Middle frontal gyrus (tissue), 1 donor: ENCODE results near the gene RRAGC.

Source experiments
- DNase-seq: peaks from one replicate; pipeline ENCODE4 v3.0.0-alpha.2; 2015; ENCODE audit warnings: low spot score; ENCODE audit errors: extremely low spot score

The RRAGC gene, protein sequence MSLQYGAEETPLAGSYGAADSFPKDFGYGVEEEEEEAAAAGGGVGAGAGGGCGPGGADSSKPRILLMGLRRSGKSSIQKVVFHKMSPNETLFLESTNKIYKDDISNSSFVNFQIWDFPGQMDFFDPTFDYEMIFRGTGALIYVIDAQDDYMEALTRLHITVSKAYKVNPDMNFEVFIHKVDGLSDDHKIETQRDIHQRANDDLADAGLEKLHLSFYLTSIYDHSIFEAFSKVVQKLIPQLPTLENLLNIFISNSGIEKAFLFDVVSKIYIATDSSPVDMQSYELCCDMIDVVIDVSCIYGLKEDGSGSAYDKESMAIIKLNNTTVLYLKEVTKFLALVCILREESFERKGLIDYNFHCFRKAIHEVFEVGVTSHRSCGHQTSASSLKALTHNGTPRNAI

DNA sequence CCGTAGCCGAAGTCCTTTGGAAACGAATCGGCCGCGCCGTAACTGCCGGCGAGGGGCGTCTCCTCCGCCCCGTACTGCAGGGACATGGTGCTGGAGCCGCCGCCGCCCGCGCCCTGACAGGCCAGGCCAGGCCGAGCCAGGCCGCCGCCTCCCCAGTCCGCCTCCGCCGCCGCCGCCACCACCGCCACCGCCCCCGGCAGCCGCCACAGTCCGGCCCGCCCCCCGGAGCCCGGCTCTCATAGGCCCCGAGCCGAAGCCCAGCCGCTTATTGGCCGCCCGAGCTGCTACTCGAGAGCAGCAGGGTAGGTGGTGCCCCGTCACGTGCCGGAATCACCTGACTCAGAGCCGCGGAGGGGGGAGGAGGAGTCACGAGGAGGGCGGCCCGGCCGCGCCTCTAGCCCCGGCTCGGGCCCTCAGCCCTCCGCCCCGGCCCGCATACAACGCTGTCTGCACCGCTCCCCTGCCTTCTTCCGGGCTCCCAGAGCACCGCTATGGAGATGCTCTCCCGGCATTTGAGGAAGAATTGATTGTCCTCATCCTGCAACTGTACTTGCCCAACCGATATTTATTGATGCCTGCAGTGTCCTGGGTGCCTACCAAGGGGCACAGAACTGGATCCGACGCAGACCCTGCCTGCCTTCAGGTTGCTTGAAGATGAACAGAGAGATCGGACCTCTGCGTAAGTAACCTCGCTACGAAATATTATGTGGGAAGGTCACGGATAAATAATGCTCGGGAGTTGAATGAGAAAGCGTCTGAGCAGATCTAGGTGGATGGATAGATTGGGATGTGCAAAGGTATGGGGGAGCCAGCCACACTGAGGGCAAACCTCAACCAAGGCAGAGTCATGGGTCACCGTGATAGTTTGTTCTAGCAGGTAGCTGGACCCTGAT, at the start of gene RRAGC:
Gene RRAGC (minus strand): TSS at position 212 of the 893 bp plus-strand sequence. CDS start 126 bp downstream, at position 86.
- peak; percentile 94 for DNase-seq

DNA sequence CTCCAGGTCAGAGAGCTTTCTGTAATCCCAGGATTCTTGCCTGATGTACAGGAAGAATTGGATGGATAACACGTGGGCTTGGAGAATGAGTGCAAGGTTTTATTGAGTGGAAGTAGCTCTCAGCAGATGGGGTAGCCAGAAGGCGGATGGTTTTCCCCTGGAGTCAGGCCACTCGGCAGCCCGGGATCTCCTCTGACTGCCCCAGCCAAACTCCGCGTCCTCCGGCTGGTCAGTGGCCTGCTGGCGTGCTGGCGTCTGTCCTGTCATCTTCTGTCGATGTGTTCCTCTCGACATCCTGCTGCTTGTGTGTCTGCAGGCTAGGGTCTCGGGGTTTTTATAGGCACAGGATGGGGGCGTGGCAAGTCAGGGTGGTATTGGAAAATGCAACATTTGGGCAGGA, 49.2 kb upstream of the RRAGC start:
- DNase-seq: no peak

DNA sequence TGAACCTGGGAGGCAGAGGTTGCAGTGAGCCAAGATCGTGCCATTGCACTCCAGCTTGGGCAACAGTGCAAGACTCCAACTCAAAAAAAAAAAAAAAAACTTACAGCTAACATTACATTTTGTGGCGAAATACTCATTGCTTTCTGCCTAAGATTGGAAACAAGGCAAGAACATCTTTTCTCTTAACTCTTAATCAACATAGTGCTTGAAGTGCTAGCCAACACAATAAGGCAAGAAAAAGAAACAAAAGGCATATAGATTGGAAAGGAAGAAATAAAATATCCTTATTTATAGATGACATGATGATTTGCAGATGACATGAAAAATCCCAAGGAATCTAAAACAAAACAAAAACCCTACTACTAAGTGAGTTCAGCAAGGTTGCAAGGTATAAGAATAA, 46.4 kb upstream of the RRAGC start:
- no peak for DNase-seq

DNA sequence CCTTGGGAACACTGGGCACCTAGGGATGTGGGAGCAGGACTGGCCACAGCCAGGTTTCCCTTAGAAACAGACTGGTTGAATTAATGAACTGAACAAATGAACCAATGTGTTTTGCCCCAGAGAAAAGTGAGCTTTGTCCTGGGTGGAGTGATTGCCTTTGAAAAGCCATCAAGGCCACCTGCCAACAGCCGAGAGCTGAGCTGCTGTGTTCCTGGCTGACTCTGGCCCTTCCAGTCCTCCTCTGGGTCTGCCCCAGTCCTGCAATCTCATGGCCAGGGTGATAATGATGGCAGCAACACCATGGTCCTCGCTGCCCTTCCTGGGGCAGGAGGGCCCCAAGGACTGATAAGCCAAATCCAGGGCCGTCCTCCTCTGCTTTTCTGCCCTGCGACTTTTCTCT, 40.0 kb upstream of the RRAGC start:
- DNase-seq: no peak

DNA sequence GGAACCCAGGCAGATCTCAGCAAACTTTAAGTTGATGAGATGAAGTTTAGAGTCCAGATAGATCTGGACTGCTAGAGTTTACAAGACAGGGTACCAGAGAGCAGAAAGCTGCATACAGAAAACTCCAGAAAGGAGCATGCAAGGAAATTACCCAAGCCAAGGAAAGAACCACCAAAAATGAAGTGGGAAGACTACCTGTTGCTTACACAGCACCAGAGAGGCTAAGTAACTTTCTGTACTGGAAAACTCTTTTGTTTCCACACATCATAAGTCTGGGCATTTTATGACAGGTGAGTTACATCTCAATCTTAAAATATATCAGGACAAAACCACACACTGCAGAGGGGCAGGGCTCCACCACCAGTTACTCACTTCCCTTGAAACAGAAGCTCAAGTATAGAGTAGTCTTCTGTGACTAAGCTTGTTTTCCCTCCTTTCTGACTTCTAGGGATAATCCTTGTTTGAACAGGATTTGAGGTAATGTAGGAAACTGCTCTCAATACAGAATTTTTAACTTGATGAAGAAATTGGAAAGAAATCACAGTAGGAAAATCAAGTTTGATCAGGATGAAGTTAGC, 39.2 kb upstream of the RRAGC start:
- DNase-seq: no peak

DNA sequence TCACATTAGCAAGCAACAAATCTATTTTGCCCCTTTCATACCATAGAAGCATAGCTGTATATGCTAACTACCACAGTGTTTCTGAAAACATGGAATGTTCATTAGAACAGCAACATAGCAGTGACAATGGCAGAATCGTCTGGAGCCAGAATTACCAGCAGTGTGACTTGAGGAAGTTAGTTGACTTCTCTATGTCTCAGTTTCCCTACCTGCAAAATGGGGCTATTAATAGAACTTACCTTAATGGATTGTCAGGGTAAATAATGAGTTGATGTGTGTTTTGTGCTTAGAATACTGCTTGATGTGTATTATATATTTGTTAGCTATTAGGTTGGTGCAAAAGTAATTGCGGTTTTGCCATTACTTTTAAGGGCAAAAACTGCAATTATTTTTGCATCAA, 36.6 kb upstream of the RRAGC start:
- DNase-seq: no peak

DNA sequence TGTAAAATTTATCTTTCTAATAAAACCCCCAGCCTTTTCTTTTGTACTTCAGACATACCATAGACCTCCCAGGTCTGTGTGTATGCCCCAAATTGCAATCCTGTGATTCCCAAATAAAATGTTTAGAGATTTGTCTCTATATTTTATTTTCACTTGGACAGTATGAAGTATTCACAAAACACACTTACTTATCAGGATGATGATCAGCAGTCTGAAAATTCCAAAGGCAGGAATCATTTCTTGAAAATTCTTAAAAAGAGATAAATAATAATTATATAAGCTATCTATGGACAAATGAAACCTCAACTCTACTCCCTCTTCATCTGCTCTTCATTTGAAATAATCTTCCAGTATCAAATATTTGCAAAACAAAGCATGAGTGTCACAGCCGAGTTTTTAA, 33.4 kb upstream of the RRAGC start:
- DNase-seq: no peak

DNA sequence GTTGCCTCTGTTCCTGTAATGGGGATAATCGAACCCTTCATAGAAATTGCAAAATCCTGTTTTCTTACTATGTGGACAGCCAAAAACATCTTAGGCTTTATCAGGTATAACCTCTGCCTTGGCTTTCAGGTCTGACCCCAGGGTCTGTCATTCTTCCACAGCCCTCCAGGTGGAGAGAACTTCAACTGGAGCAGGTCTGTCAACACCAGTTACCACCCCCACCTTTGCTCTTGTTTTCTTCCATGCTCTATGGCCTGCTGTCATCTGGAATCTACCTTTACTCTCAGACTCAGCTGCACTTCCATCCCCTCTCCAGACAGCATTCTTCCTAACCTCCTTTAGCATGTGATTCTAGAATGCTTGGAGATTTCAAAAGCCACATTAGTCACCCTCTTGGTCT, 32.2 kb upstream of the RRAGC start:
- no peak for DNase-seq

DNA sequence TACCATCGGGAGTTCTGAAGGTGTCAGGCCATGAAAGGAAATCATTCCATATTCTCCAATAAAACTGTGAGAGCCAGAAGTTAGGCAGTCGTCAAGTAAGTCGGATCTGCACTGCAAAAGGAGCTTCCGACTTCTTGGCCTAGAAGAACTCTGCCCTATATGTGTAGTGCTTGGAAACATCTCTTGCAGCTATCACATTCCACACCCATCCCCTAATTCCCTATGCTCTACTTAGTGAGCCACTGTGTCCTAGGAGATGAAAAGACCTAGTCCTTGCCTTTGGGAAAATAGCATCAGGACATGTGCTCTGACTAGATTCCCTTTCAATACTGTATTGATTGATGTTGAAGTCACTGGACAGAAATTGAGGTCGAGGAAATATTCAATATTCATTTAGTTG, 30.0 kb upstream of the RRAGC start:
- DNase-seq: no peak

DNA sequence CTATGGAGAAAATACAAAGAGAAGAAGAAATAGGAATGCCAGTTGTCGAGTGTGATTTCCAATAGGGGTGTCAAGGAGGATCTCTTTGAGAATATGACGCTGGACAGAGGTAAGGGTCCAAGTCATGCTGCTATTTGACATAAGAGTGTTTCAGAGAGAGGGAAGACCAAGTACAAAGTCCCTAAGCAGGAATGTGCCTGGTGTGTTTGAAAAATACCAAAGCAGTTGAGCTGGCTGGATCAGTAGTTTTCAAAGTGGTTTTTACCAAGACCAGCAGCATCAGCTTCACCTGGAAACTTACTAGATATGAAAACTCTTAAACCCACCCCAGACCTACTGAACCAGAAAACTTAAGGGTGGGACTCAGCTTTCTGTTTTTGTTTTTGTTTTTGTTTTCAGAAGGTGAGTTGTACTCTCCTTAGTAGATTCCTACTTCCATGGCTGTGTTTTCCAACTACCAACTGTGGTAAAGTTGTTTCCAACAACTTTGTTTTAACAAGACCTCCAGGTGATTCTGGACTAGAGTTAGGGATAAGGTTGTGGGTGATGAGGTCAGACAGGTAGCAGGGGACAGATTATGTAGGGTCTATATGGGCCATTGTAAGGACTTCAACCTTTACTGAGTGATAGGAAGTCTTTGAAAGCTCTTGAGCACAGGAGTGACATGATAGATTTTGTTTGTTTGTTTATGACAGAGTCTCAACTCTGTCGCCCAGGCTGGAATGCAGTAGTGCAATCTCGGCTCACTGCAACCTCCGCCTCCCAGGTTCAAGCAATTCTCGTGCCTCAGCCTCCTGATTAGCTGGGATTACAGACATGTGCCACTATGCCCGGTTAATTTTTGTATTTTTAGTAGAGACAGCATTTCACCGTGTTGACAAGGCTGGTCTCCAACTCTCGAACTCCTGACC, 29.1 kb upstream of the RRAGC start:
- no peak for DNase-seq

DNA sequence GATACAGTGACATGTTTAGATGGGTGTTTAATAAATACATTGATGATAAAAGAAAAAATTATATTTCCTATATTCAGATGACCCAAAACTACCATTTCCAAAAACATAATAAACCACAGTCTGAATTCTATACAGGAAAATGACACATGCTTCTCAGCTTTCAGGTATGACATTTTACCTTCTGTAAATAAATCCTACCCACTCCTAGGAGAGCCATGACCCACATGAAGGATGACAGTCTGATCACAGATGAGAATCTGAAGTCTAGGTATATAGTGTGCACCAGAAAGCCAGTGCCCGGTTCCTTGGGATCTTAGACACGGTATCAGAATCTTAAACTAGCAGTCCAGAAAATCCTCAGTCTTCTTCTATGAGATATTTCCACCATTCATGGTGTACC, 25.5 kb upstream of the RRAGC start:
- DNase-seq: no peak

DNA sequence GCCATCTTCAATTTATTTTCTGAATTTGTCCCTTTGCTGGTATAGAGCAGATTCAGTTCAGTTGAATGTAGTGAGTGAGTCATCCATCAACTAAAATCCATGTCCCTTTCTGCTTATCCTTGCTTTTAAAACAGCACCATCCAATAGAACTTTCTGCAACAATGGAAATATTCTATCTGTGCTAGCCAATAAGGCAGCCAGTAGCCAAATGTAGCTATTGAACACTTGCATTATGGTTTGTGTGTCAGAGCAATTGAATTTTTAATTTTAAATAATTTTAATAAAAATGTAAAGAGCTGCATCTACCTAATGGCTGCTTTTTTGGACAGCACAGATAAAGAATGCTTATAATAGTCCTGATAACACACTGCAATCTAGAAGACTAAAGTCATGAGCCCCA, 21.9 kb upstream of the RRAGC start, which contains the start of gene GJA9:
Gene GJA9 (minus strand): TSS at position 101 of the 400 bp plus-strand sequence. CDS start 5,489 bp downstream, outside the sequence.
- no peak for DNase-seq

DNA sequence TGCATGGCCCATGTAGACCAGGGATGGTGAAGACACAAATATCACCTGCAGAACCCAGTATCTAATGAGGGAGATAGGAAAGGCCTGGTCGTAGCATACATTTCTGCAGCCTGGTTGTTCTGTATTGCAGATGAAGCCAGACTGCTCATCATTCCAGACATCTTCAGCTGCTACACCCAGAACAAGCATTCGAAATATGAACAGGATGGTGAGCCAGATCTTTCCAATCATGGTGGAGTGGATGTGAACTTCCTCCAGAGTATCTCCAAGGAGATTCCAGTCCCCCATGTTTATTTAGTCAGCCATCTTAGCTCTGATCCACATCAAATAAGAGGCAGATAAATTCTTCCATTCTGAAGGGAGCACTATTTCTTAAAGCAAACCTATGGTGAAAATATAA, 16.2 kb upstream of the RRAGC start:
- no peak for DNase-seq

DNA sequence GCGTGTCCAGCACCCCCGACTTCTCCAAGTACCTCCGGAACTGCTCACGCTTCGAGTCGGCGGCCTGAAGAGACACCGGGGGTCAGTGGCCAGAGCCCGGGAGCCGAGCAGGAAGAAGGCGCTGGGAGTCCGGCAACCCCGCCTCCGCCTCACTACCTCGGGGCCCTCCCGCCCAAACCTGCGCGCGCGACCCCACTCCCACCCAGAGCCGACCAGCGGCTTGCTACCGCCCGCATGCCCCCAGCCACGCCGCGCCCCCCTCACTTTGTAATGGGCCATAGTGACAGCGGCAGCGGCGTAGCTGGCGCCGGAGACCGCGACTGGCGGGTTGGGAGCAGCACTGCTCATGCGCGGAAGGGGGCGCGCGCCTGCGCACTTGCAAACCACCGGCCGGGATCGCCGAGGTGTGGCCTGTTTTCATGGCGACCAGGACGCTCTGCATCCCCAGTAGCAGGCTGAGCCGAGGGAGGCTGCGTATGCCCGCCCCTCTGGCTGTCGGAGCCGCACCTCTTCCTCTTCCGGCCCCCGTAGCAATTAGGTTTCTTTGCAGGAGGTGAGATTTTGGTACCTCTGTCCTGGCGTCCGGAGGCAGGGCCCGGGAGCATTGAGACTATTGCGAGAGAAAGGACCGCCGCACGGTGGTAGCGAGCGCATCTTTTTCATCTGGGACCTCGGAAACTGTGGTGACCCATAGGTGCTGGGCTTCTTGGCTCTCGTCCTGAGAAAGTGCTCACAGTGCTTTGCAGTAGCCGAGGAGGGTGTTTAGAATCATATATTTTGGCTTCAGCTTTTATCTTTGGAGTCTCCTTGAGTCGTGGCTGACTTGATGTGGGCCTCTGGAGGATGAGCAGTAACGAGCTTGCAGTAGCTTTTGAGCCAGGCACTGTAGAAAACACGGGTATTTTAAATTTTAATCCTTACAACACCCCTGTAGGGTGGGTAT, 13.7 kb upstream of the RRAGC start, which contains the start of gene MYCBP:
Gene MYCBP (minus strand): TSS at position 322 of the 943 bp plus-strand sequence. CDS start 43 bp downstream, at position 279.
- DNase-seq: peak; percentile 89

DNA sequence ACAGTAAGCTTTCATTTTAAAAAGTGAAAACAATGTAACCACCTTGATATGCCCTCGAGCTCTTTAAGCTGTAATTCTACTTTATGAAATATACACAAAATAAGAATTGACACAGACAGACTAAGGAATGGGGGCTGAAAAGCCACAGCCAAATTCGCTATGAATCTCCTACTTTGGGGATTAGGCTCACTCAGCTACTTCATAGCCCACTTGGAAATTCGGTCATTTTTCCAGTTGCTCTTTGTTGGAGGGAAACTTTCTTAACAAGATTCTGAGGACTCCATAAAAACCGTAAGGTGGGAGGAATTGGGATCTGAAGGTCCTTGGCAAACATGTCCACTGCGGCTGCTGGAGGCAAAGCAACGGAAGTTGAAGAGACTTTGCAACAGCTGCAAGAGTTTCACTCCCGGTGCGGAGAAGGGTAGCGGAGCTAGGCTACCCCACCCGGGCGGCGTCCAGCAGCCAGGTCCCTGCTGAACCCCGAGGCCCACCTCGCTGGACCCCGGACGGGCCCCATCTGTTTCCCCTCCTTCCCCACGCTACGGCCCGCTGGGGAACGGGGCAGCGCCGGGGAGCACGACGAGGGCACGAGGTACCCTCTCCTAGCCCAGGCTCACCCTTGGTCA, 12.9 kb upstream of the RRAGC start:
- DNase-seq: no peak

DNA sequence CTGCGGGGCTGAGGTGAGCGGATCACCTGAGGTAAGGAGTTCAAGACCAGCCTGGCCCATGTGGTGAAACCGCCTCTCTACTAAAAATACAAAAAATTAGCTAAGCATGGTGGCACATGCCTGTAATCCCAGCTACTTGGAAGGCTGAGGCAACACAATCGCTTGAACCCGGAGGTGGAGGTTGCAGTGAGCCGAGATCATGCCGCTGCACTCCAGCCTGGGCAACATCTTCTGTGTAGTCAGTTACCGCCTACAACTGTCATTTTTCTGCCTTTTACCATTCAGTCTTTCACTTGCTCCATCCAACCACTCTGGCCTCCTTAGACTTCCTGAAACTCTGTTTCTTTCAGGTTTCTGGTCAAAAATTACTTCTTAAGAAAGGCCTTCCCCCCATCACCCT, 11.4 kb upstream of the RRAGC start:
- DNase-seq: no peak

DNA sequence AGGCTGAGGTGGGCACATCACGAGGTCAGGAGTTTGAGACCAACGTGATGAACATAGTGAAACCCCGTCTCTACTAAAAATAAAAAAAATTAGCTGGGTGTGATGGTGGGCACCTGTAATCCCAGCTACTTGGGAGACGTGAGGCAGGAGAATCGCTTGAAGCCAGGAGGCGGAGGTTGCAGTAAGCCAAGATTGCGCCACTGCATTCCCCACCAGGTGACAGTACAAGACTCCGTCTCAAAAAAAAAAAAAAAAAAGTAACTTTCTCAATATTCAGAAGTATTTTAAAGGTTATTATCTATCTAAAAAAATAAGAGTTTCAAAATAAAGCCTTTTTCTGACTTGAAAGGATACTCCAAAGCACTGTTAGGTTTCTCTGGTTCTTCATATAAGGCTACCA, 7.6 kb upstream of the RRAGC start:
- DNase-seq: no peak

DNA sequence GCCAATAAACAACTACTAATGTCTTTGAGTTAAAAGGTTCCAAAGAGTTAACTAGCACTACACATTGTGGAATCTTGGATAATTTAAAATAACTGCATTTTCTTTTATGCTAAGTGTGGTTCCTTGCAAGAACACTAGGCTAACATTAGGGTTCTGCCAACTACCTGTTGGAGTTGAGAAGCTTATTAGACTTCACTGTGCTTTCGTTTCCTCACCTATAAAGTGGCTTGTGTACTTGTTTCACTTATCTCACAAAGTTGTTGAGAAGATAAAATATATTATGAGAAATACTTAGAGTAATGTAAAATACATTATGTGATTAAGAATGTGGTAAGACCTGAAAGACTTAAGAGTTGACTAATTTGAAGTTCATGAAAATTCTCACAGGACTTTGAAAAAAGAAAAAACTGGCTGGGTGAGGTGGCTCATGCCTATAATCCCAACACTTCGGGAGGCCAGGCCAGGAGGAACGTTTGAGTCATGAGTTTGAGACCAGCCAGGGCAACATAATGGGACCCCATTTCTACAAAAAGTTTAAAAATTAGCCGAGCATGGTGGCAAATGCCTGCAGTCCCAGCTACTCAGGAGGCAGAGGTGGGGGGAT, 5.6 kb upstream of the RRAGC start:
- DNase-seq: no peak

DNA sequence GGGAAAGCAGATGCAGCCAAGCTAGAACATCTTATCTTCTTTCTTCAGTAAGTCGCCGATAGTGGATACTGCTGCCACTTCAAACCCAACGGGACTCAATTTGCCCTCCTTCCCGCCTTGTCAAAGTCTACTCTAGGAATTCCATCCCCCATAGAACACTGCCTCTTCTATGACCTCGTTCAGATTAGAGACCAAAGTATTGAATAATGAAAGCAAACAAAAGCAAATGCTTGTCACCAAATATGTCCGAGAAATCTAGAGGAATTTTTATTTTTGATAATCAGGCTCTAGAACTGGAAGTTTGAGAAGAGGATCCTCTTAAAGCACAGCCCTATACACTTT, 853 bp upstream of the RRAGC start:
- DNase-seq: no peak
